IMR-90 (cell line): Measurements from ENCODE around the gene TMEM62. TPM values are rescaled to one million over a fixed set of nuclear protein-coding genes. Genes with fewer than 3 reads are reported as not detected.

Experiments used
- ATAC-seq: fragments of 200-7000 bp; cut with Tn5 transposase; 2 replicates; pipeline ENCODE4 v1.9.1; 2020; ENCODE audit warnings: low read depth, mild to moderate bottlenecking, moderate library complexity
- BruUV-seq: library from RNA; stranded (reverse); fragments of 400-500 nt; replicated peaks from 2 replicates; lab custom pipeline; 2021; lab: Mats Ljungman, UMichigan
- CTCF ChIA-PET: fragments of 300-600 bp; formaldehyde crosslinking; extraction: SDS; loops from one replicate; lab custom pipeline; 2021; ENCODE audit warnings: antibody characterized with exemption; lab: Yijun Ruan, JAX
- POLR2A ChIA-PET: fragments of 300-600 bp; sonication (Branson Sonifier 250); formaldehyde crosslinking; loops from one replicate; lab custom pipeline; 2022; ENCODE audit warnings: antibody characterized with exemption; ENCODE audit not compliant: unreplicated experiment; lab: Charles Lee
- DNase-seq: peaks from one replicate; pipeline ENCODE4 v3.0.0; 2013
- H2AFZ ChIP-seq: replicated peaks from 2 replicates; pipeline ENCODE3; 2013; ENCODE audit warnings: low read length, mild to moderate bottlenecking; ENCODE audit not compliant: poor library complexity
- H2AK5ac ChIP-seq: 2 replicates; pipeline ENCODE4 v1.6.1; 2013; ENCODE audit warnings: low read depth, low read length, inconsistent platforms
- H2AK9ac ChIP-seq: replicated peaks from 2 replicates; pipeline ENCODE3; 2013; ENCODE audit warnings: mild to moderate bottlenecking, low read depth, low read length, moderate library complexity; ENCODE audit not compliant: poor library complexity
- H2BK120ac ChIP-seq: 2 replicates; pipeline ENCODE4 v1.6.1; 2013; ENCODE audit warnings: low read depth, low read length, inconsistent platforms
- H2BK15ac ChIP-seq: 3 replicates; pipeline ENCODE4 v1.6.1; 2013; ENCODE audit warnings: low read depth, low read length, inconsistent platforms
- H2BK20ac ChIP-seq: 2 replicates; pipeline ENCODE4 v1.6.1; 2013; ENCODE audit warnings: low read depth, mild to moderate bottlenecking, inconsistent platforms, low read length, moderate library complexity
- H2BK5ac ChIP-seq: 2 replicates; pipeline ENCODE4 v1.6.1; 2013; ENCODE audit warnings: mild to moderate bottlenecking, low read depth, low read length, inconsistent platforms; ENCODE audit not compliant: poor library complexity, severe bottlenecking
- H3K14ac ChIP-seq: replicated peaks from 2 replicates; pipeline ENCODE4 v1.6.1; 2013; ENCODE audit warnings: low read depth, low read length, inconsistent platforms
- H3K18ac ChIP-seq: 2 replicates; pipeline ENCODE4 v1.6.1; 2013; ENCODE audit warnings: low read depth, low read length, control low read depth
- H3K23ac ChIP-seq: 2 replicates; pipeline ENCODE4 v1.6.1; 2013; ENCODE audit warnings: low read depth, low read length, inconsistent platforms
- H3K27ac ChIP-seq: 2 replicates; pipeline ENCODE4 v1.5.1; 2013; ENCODE audit warnings: mild to moderate bottlenecking, control low read depth, low read length; ENCODE audit not compliant: insufficient read depth
- H3K27me3 ChIP-seq: 2 replicates; pipeline ENCODE4 v1.6.1; 2013; ENCODE audit warnings: low read length; ENCODE audit not compliant: control insufficient read depth, insufficient read depth
- H3K36me3 ChIP-seq: 2 replicates; pipeline ENCODE4 v1.6.1; 2013; ENCODE audit warnings: low read length, mixed read lengths; ENCODE audit not compliant: control insufficient read depth, insufficient read depth
- H3K4ac ChIP-seq: 2 replicates; pipeline ENCODE4 v1.6.1; 2013; ENCODE audit warnings: low read depth, low read length, inconsistent platforms
- H3K4me1 ChIP-seq: 2 replicates; pipeline ENCODE4 v1.6.1; 2013; ENCODE audit warnings: low read length, mixed read lengths; ENCODE audit not compliant: control insufficient read depth, insufficient read depth
- H3K4me2 ChIP-seq: 2 replicates; pipeline ENCODE4 v1.6.1; 2013; ENCODE audit warnings: low read depth, mild to moderate bottlenecking, control low read depth, low read length, moderate library complexity
- H3K4me3 ChIP-seq: 2 replicates; pipeline ENCODE4 v1.5.1; 2013; ENCODE audit warnings: low read depth, mild to moderate bottlenecking, control low read depth, low read length, moderate library complexity; ENCODE audit not compliant: insufficient read depth
- H3K56ac ChIP-seq: 2 replicates; pipeline ENCODE4 v1.6.1; 2013; ENCODE audit warnings: low read length, inconsistent platforms; ENCODE audit not compliant: insufficient read depth; ENCODE audit errors: extremely low read depth
- H3K79me1 ChIP-seq, 2 experiments: 2 replicates each; pipeline ENCODE4 v1.6.1; 2013; ENCODE audit warnings: low read length in 2 of 2, inconsistent platforms in 1 of 2, low read depth in 1 of 2
- H3K9ac ChIP-seq: 2 replicates; pipeline ENCODE4 v1.6.1; 2013; ENCODE audit warnings: low read depth, low read length, control low read depth
- H3K9me1 ChIP-seq: 2 replicates; pipeline ENCODE4 v1.6.1; 2013; ENCODE audit warnings: low read length, inconsistent platforms; ENCODE audit not compliant: insufficient read depth
- H3K9me3 ChIP-seq: 2 replicates; pipeline ENCODE4 v1.6.1; 2013; ENCODE audit warnings: low read length; ENCODE audit not compliant: control insufficient read depth, insufficient read depth
- H4K20me1 ChIP-seq: 2 replicates; pipeline ENCODE4 v1.6.1; 2013; ENCODE audit warnings: low read length, inconsistent platforms; ENCODE audit not compliant: insufficient read depth
- H4K5ac ChIP-seq: 2 replicates; pipeline ENCODE4 v1.6.1; 2013; ENCODE audit warnings: mild to moderate bottlenecking, low read depth, low read length, control low read depth
- H4K8ac ChIP-seq, 2 experiments: 2 replicates each; pipeline ENCODE4 v1.6.1; 2013; ENCODE audit warnings: low read depth in 2 of 2, low read length in 2 of 2, control low read depth in 1 of 2, inconsistent platforms in 1 of 2
- H4K91ac ChIP-seq: 2 replicates; pipeline ENCODE4 v1.6.1; 2013; ENCODE audit warnings: low read depth, low read length, inconsistent platforms; ENCODE audit not compliant: insufficient read depth
- CHD1 ChIP-seq: IDR thresholded peaks from 2 replicates; pipeline ENCODE4 v1.6.1; 2012; ENCODE audit warnings: low read depth, low read length, improper control_type of control experiment
- MAZ ChIP-seq: IDR thresholded peaks from 2 replicates; pipeline ENCODE4 v1.6.1; 2012; ENCODE audit warnings: low read depth, mild to moderate bottlenecking, low read length, improper control_type of control experiment, moderate library complexity, borderline replicate concordance
- NFE2L2 ChIP-seq: fragments of 150-350 bp; IDR thresholded peaks from 2 replicates; pipeline ENCODE4 v1.6.1; 2016; ENCODE audit warnings: low read depth, mild to moderate bottlenecking, low read length
- RAD21 ChIP-seq: IDR thresholded peaks from 2 replicates; pipeline ENCODE4 v1.6.1; 2012; ENCODE audit warnings: low read length, improper control_type of control experiment
- WGBS, 2 experiments: methylation state at CpG; one replicate each; pipeline versions ENCODE4 v1.1.5 to v1.1.7; 2013; ENCODE audit warnings: missing lambda C conversion rate in 2 of 2; ENCODE audit not compliant: insufficient read length in 1 of 2; ENCODE audit errors: extremely low coverage in 2 of 2; 5-methylcytosine and 5-hydroxymethylcytosine counted together
- dilution Hi-C: fragments of 300-500 bp; cut with HindIII; formaldehyde crosslinking; loops from one replicate; pipeline ENCODE4 v1.14.3; 2018; ENCODE audit warnings: low sequenced_read_pairs; ENCODE audit not compliant: unreplicated experiment
- in situ Hi-C: fragments of 300-500 bp; cut with MboI; formaldehyde crosslinking; loops from 3 replicates; pipeline ENCODE4 v1.14.3; 2019; ENCODE audit warnings: low sequenced_read_pairs, inconsistent platforms, mixed read lengths
- intact Hi-C: fragments of 100-400 bp; cut with micrococcal nuclease; formaldehyde crosslinking; loops from 2 replicates; pipeline ENCODE4 v1.10.0; 2022
- polyA plus RNA-seq, 3 experiments: library from polyadenylated mRNA; depleted of rRNA; stranded (reverse); fragments of >200 nt; gene quantifications; 2 replicates each; pipeline ENCODE4 v1.2.3, GENCODE V29; 2012; ENCODE audit warnings: low replicate concordance in 1 of 3
- total RNA-seq: library from RNA; depleted of rRNA; stranded (reverse); fragments of >200 nt; gene quantifications from 2 replicates; pipeline ENCODE4 v1.2.3, GENCODE V29; 2012
- TF ChIP-seq, protein P1 (sequence below): conservative IDR thresholded peaks from 2 replicates; pipeline ENCODE4 v1.5.1; 2012; ENCODE audit warnings: mild to moderate bottlenecking, low read depth, low read length, improper control_type of control experiment
- TF ChIP-seq, protein P2 (sequence below): fragments of 150-350 bp; IDR thresholded peaks from 2 replicates; pipeline ENCODE4 v1.6.1; 2016; ENCODE audit warnings: low read depth, mild to moderate bottlenecking, low read length, moderate library complexity, borderline replicate concordance
- TF ChIP-seq, protein P3 (sequence below): fragments of 150-350 bp; IDR thresholded peaks from 2 replicates; pipeline ENCODE4 v1.6.1; 2017; ENCODE audit warnings: mild to moderate bottlenecking, antibody characterized with exemption, low read length, low read depth

TMEM62 gene
- total and polyA plus RNA-seq, 2 of the 4 experiments (the other 2 are of a cell fraction): 3.7 to 5.6 TPM

DNA sequence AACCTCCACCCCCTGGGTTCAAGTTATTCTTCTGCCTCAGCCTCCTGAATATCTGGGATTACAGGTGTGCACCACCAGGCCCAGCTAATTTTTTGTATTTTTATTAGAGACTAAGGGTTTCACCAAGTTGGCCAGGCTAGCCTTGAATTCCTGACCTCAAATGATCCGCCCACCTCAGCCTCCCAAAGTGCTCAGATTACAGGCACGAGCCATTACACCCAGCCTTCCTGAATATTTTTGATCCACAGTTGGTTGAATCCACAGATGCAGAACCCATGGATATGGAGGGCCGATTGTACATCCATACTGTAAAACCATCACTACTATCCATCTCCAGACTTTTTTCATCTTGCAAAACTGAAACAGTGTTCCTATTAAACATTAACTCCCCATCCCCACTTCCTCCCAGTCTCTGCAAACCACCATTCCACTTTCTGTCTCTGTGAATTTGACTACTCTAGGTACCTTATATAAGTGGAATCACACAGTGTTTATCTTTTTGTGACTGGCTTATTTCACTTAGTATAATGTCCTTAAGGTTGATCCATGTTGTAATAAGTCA is 8.2 kb upstream of the TMEM62 start:
- WGBS, 2 experiments: 80% methylated on average over 1 of the region's 3 CpGs; no CpG with 5 or more reads in 1 of the 2 experiments
- H4K91ac ChIP-seq: no peak overlapping the region
- no peak overlapping the region for H2BK15ac ChIP-seq
- no peak overlapping the region for H2BK20ac ChIP-seq
- no peak overlapping the region for H3K14ac ChIP-seq
- no peak overlapping the region for H3K4me3 ChIP-seq
- POLR2A ChIA-PET: no interaction called here
- CTCF ChIA-PET: no interaction called here
- no peak overlapping the region for H3K4ac ChIP-seq
- H4K8ac ChIP-seq: no peak overlapping the region
- intact Hi-C loops: no loop called here
- in situ Hi-C loops: no loop called here
- H3K18ac ChIP-seq: no peak overlapping the region
- H4K20me1 ChIP-seq: no peaks in the 10 kb centered on the region
- H3K9me3 ChIP-seq: no peaks in the 10 kb centered on the region
- no peaks in the 10 kb centered on the region for H3K4me1 ChIP-seq
- no TSS peak for BruUV-seq
- H2AFZ ChIP-seq: no peak overlapping the region
- H2AK5ac ChIP-seq: no peak overlapping the region
- no peak overlapping the region for H4K5ac ChIP-seq
- no peak overlapping the region for H2BK120ac ChIP-seq
- H3K9me1 ChIP-seq: no peaks in the 10 kb centered on the region
- no peak overlapping the region for H2BK5ac ChIP-seq
- no peaks in the 10 kb centered on the region; a peak in 1 of 4 replicates for H3K79me1 ChIP-seq
- ATAC-seq (no peak), DNase-seq (no peak)
- no peak overlapping the region for H3K4me2 ChIP-seq
- no peaks in the 10 kb centered on the region for H3K36me3 ChIP-seq
- dilution Hi-C loops: no loop called here
- no peak overlapping the region for H3K9ac ChIP-seq
- no peak overlapping the region for H3K23ac ChIP-seq
- H3K27me3 ChIP-seq: no peaks in the 10 kb centered on the region
- no peak overlapping the region for H3K27ac ChIP-seq
- no peak overlapping the region for H3K56ac ChIP-seq
- TF ChIP-seq, protein P1, sequence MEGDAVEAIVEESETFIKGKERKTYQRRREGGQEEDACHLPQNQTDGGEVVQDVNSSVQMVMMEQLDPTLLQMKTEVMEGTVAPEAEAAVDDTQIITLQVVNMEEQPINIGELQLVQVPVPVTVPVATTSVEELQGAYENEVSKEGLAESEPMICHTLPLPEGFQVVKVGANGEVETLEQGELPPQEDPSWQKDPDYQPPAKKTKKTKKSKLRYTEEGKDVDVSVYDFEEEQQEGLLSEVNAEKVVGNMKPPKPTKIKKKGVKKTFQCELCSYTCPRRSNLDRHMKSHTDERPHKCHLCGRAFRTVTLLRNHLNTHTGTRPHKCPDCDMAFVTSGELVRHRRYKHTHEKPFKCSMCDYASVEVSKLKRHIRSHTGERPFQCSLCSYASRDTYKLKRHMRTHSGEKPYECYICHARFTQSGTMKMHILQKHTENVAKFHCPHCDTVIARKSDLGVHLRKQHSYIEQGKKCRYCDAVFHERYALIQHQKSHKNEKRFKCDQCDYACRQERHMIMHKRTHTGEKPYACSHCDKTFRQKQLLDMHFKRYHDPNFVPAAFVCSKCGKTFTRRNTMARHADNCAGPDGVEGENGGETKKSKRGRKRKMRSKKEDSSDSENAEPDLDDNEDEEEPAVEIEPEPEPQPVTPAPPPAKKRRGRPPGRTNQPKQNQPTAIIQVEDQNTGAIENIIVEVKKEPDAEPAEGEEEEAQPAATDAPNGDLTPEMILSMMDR: no peak
- TF ChIP-seq, protein P2, sequence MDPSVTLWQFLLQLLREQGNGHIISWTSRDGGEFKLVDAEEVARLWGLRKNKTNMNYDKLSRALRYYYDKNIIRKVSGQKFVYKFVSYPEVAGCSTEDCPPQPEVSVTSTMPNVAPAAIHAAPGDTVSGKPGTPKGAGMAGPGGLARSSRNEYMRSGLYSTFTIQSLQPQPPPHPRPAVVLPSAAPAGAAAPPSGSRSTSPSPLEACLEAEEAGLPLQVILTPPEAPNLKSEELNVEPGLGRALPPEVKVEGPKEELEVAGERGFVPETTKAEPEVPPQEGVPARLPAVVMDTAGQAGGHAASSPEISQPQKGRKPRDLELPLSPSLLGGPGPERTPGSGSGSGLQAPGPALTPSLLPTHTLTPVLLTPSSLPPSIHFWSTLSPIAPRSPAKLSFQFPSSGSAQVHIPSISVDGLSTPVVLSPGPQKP: no peak
- TF ChIP-seq NFE2L2: no peak
- TF ChIP-seq, protein P3, sequence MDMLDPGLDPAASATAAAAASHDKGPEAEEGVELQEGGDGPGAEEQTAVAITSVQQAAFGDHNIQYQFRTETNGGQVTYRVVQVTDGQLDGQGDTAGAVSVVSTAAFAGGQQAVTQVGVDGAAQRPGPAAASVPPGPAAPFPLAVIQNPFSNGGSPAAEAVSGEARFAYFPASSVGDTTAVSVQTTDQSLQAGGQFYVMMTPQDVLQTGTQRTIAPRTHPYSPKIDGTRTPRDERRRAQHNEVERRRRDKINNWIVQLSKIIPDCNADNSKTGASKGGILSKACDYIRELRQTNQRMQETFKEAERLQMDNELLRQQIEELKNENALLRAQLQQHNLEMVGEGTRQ: no peak
- TF ChIP-seq RAD21: no peak
- TF ChIP-seq MAZ: no peak
- TF ChIP-seq CHD1: no peak
- H2AK9ac ChIP-seq: no peak overlapping the region
